ENCODE measurements around the gene PLCG2.

The PLCG2 gene

GRCh38 chr16:81901484-81901883 is 122.4 kb downstream of the PLCG2 start:
- TF ChIP-seq, protein P1, sequence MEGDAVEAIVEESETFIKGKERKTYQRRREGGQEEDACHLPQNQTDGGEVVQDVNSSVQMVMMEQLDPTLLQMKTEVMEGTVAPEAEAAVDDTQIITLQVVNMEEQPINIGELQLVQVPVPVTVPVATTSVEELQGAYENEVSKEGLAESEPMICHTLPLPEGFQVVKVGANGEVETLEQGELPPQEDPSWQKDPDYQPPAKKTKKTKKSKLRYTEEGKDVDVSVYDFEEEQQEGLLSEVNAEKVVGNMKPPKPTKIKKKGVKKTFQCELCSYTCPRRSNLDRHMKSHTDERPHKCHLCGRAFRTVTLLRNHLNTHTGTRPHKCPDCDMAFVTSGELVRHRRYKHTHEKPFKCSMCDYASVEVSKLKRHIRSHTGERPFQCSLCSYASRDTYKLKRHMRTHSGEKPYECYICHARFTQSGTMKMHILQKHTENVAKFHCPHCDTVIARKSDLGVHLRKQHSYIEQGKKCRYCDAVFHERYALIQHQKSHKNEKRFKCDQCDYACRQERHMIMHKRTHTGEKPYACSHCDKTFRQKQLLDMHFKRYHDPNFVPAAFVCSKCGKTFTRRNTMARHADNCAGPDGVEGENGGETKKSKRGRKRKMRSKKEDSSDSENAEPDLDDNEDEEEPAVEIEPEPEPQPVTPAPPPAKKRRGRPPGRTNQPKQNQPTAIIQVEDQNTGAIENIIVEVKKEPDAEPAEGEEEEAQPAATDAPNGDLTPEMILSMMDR (IDR thresholded peaks at IDR 0.05), result no peak
- TF ChIP-seq ZFX (IDR thresholded peaks at IDR 0.05; ENCODE audit: borderline replicate concordance), result no peak
- H3K27ac ChIP-seq, result no peak overlapping the region

DNA sequence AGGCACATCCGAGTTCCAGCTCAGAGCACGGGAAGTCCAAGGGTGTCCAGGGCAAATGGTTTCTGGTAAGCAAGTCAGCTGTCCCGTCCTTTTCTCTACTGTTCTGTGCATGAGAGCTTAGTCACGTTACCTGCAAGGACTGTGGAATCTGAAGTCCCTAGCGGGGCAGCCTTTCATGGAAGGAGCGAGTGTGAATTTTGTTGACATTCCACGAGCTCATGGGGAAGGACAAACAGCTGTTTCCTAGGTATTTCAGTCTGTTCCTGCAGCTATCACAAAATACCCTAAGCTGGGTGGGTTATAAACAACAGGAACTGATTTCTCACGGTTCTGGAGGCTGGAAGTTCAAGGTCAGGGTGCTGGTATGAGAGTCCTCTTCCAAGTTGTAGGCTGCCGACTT is 122.9 kb downstream of the PLCG2 start:
- no peak overlapping the region for H3K27ac ChIP-seq
- TF ChIP-seq ZFX (IDR thresholded peaks at IDR 0.05; ENCODE audit: borderline replicate concordance), result no peak
- TF ChIP-seq, protein P1 (IDR thresholded peaks at IDR 0.05), result no peak

DNA sequence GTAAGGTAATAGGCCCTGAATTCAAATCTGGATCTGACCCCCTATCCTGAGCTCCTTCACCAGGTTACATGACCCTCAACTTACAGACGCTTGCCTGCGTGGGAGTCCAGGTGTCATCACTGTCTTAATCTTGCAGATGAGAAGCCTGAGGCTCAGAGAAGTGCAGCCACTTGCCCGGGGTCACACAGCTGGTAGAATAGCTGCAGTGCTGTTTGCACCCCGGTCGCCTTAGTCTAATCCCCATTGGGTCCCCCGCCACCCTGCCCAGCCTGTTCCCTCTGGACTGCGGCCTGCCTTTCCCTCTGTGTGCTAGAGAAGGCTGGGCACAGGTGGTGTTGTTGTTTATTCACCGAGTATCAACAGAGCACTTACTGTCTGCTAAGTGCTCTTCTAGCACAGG is 125.2 kb downstream of the PLCG2 start:
- no peak overlapping the region for H3K27ac ChIP-seq
- no peak for TF ChIP-seq ZFX (IDR thresholded peaks at IDR 0.05; ENCODE audit: borderline replicate concordance)
- TF ChIP-seq, protein P1 (IDR thresholded peaks at IDR 0.05), result no peak

DNA sequence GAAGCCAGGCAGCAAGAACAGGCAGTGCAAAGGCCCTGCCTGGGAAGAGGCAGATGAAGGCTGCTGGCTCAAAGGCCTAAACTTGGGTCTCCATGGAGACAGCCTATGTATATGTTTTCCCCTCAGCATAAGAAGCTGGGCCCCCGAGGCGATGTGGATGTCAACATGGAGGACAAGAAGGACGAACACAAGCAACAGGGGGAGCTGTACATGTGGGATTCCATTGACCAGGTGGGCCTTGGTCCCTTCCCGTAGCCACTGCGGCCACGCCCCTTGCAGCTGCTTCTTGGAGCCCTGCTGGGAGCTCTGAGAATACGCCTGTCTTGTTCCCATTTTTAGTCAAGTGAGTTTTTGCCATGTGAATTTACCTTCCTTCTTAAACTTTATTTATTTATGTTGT is 126.2 kb downstream of the PLCG2 start:
- TF ChIP-seq, protein P1 (IDR thresholded peaks at IDR 0.05), result no peak
- TF ChIP-seq ZFX (IDR thresholded peaks at IDR 0.05; ENCODE audit: borderline replicate concordance), result no peak
- no peak overlapping the region for H3K27ac ChIP-seq

- TF ChIP-seq, protein P1 (IDR thresholded peaks at IDR 0.05), result no peak
- no peak for TF ChIP-seq ZFX (IDR thresholded peaks at IDR 0.05; ENCODE audit: borderline replicate concordance)
- no peak overlapping the region for H3K27ac ChIP-seq
These were observed 128.6 kb downstream of the PLCG2 start for GRCh38 chr16:81907681-81908080.

DNA sequence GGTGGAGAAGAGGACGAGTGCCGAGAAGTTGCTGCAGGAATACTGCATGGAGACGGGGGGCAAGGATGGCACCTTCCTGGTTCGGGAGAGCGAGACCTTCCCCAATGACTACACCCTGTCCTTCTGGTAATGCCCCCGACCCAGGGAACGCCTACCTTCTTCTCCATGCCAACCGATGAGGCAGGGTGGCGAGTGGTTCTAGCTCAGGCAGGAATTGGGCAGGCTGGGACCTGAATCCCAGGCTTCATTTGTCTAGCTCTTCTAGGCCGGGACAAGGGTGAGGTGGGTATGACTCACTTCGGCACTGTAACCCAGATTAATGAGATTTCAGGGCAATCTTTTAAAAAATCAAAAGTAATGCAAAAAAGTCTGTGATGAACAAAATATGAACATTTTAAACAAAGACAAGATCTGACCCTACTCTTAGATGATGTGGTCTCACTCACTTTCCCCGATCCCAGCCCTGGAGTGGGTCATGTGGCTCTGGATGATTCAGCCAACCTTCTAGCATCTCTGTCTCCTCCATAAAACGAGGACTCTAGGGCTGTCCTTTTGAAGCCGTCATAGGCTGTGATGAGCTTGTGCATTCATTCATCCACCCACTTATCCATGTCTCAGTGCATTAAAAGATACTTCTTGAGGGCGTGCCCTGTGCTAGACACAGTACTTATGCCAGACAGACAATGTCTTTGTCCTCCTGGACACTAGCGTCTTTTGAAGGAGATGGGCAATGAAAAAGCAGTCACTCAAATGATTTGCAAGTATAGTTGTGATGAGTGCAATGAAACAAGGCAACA is 129.6 kb downstream of the PLCG2 start:
- H3K27ac ChIP-seq, result no peak overlapping the region
- TF ChIP-seq, protein P1 (IDR thresholded peaks at IDR 0.05), result no peak
- TF ChIP-seq ZFX (IDR thresholded peaks at IDR 0.05; ENCODE audit: borderline replicate concordance), result no peak

DNA sequence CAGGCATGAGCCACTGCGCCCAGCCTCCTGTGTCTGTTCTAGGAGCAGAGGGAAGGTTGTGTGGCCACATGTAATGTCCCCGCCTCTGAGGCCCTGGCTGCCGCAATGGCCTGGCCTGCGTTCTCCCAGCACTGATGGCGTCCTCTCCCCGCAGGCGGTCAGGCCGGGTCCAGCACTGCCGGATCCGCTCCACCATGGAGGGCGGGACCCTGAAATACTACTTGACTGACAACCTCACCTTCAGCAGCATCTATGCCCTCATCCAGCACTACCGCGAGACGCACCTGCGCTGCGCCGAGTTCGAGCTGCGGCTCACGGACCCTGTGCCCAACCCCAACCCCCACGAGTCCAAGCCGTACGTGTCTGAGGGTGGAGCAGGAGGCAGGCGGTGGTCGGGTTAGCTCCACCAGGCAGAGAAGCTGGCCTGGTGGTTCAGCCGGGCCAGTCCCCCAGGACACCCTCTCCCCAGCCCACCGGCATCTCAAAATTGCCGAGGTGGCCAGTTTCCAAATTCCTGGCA is 131.3 kb downstream of the PLCG2 start:
- TF ChIP-seq, protein P1 (IDR thresholded peaks at IDR 0.05), result no peak
- no peak for TF ChIP-seq ZFX (IDR thresholded peaks at IDR 0.05; ENCODE audit: borderline replicate concordance)
- H3K27ac ChIP-seq, result no peak overlapping the region
